Measurements from ENCODE around the gene PRAMEF1.
"Not testable (repeated sequence)": the region's sequence is repeated elsewhere in the genome, so short reads cannot be mapped to it uniquely, and the experiment has no call there.

PRAMEF1 gene

DNA sequence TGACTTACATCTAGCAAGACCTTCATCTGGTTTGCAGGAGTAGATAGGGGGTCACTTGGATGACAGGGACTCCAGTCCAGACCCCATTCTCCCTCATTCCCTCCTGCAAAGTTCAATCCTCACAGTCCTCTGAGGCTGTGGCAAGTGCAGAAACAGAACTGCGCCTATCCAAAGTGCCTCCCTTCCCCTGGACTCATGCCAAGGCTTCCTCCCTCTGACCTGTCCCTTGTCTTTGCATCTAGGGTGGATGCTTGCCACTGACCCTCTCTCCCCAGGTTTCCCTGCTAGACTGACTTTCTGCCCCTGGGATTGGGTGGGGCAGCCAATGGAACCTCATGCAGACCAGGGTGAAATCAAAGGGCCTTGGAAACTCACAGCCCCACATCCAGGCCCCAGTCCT, 18.7 kb downstream of the PRAMEF1 start:
- Histone ChIP-seq H3K36me3 (ENCODE audit: control insufficient read depth, insufficient read depth, low read length) (no peaks in the 10 kb centered on the region), H3K4me1 (ENCODE audit: control insufficient read depth, insufficient read depth, low read length) (no peaks in the 10 kb centered on the region), H3K9me3 (ENCODE audit: control insufficient read depth, low read length) (peaks cover 2% of the 10 kb centered on the region), H3K4me3 (ENCODE audit: insufficient read depth, low read depth, low read length) (no peak overlapping the region), H3K27ac (ENCODE audit: insufficient read depth, low read depth, low read length, poor library complexity, severe bottlenecking) (no peak overlapping the region), H3K27me3 (ENCODE audit: control insufficient read depth, insufficient read depth, low read length, poor library complexity, severe bottlenecking) (no peaks in the 10 kb centered on the region)
- 70 to 75% methylated on average over 1 of the region's 1 CpG for WGBS, 2 experiments

DNA sequence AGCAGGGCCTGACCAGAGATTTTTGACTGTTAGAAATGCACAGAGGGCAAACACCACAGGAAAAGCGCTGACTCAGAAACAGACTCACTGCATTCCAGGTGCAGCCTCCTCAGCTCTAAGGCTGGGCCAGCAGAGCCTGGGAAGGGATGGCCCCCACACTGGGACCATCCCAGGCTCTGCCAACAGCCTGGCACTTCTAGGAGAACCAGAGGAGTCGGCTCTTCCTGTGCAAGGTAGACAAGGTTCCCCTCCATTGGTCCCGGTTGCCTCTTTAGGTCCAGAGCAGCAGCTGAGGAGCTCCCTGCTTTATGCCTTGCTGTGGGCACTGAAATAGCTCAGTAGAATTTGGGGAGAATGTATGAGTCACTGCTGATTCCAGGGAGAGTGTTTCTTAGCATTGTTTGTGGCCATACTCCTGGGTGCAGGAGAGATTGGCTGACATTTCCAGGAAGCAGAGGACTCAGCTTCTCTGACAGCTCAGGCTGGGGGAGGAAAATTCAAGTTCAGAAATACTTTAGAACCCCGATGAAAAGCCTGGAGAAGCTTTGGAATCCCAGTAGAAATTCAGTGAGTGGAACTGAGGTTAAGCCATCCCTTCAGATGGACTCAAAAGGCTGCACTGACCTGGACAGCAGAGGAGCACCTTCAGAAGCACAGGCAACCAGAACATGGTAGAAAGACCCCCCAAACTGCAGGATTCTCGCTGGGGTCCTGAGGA, 19.7 kb downstream of the PRAMEF1 start:
- H3K27me3 ChIP-seq (ENCODE audit: control insufficient read depth, insufficient read depth, low read length, poor library complexity, severe bottlenecking), result no peaks in the 10 kb centered on the region
- peaks cover 2% of the 10 kb centered on the region for H3K9me3 ChIP-seq (ENCODE audit: control insufficient read depth, low read length)
- H3K4me3 ChIP-seq (ENCODE audit: insufficient read depth, low read depth, low read length), result no peak overlapping the region
- no peaks in the 10 kb centered on the region for H3K4me1 ChIP-seq (ENCODE audit: control insufficient read depth, insufficient read depth, low read length)
- H3K36me3 ChIP-seq (ENCODE audit: control insufficient read depth, insufficient read depth, low read length), result no peaks in the 10 kb centered on the region
- 58 to 59% methylated on average over 5 of the region's 5 CpGs for WGBS, 2 experiments
- no peak overlapping the region for H3K27ac ChIP-seq (ENCODE audit: insufficient read depth, low read depth, low read length, poor library complexity, severe bottlenecking)

DNA sequence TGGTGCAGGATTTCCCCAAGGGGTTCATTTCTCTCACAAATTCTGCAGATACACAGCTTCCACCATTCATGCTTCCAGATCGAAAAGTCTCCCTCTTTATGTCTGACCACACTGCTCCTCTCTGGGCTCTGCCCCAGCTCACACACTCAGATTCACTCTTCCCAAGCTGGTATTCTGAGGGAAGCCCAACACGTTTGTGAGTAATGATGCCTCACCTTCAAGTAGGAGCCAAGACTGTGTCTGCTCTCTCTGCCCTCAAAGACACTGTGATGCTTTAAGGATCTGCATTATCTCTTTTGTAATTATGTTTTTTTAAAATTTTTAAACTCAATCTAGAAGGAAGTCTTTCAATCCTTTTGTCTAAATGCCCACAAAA, 20.2 kb downstream of the PRAMEF1 start:
- H3K4me3 ChIP-seq (ENCODE audit: insufficient read depth, low read depth, low read length), result no peak overlapping the region
- no peaks in the 10 kb centered on the region for H3K36me3 ChIP-seq (ENCODE audit: control insufficient read depth, insufficient read depth, low read length)
- peaks cover 2% of the 10 kb centered on the region for H3K9me3 ChIP-seq (ENCODE audit: control insufficient read depth, low read length)
- no peak overlapping the region for H3K27ac ChIP-seq (ENCODE audit: insufficient read depth, low read depth, low read length, poor library complexity, severe bottlenecking)
- H3K27me3 ChIP-seq (ENCODE audit: control insufficient read depth, insufficient read depth, low read length, poor library complexity, severe bottlenecking), result no peaks in the 10 kb centered on the region
- no peaks in the 10 kb centered on the region for H3K4me1 ChIP-seq (ENCODE audit: control insufficient read depth, insufficient read depth, low read length)
- WGBS, 2 experiments, result 45 to 54% methylated on average over 2 of the region's 2 CpGs

DNA sequence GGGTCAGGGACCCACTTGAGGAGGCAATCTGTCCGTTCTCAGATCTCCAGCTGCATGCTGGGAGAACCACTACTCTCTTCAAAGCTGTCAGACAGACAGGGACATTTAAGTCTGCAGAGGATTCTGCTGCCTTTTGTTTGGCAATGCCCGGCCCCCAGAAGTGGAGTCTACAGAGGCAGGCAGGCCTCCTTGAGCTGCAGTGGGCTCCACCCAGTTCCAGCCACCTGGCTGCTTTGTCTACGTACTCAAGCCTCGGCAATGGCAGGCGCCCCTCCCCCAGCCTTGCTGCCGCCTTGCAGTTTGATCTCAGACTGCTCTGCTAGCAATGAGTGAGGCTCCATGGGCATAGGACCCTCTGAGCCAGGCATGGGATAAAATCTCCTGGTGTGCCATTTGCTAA, 27.9 kb downstream of the PRAMEF1 start:
- H3K27me3 ChIP-seq (ENCODE audit: control insufficient read depth, insufficient read depth, low read length, poor library complexity, severe bottlenecking), result not testable (repeated sequence)

DNA sequence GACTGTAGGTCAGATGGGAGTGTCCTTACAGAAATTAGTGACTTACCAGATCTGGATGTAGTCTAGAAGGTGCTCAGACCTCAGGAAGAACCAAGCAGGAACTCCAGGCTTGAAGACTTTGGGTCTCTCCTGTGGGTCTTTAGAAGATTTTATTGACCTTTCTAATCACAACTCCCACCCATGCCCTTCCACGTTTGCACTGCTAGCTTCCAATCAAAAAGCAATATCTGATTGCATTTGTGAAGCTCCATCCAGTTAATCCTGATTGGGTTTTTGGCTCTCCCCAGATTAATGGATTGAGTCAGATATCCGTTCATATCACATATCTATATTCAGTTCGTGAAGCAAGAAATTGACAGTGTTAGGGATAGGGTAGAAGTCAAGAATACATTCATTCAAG, 40.1 kb downstream of the PRAMEF1 start, which contains the start of gene PRAMEF11:
PRAMEF11 (minus strand) TSS at position 101 of the 400 bp plus-strand sequence. CDS start 2,621 bp downstream, outside the sequence.
- not testable (repeated sequence) for H3K36me3 ChIP-seq (ENCODE audit: control insufficient read depth, insufficient read depth, low read length); H3K9me3 ChIP-seq (ENCODE audit: control insufficient read depth, low read length); H3K4me1 ChIP-seq (ENCODE audit: control insufficient read depth, insufficient read depth, low read length); H3K27ac ChIP-seq (ENCODE audit: insufficient read depth, low read depth, low read length, poor library complexity, severe bottlenecking); H3K27me3 ChIP-seq (ENCODE audit: control insufficient read depth, insufficient read depth, low read length, poor library complexity, severe bottlenecking); H3K4me3 ChIP-seq (ENCODE audit: insufficient read depth, low read depth, low read length)
- 17 to 37% methylated on average over 2 of the region's 3 CpGs for WGBS, 2 experiments

More for the DNA sequence above, 27.9 kb downstream of the PRAMEF1 start:
- WGBS, 2 experiments, result 66 to 73% methylated on average over 6 of the region's 6 CpGs
- H3K4me1 ChIP-seq (ENCODE audit: control insufficient read depth, insufficient read depth, low read length); H3K36me3 ChIP-seq (ENCODE audit: control insufficient read depth, insufficient read depth, low read length); H3K27ac ChIP-seq (ENCODE audit: insufficient read depth, low read depth, low read length, poor library complexity, severe bottlenecking); H3K4me3 ChIP-seq (ENCODE audit: insufficient read depth, low read depth, low read length); H3K9me3 ChIP-seq (ENCODE audit: control insufficient read depth, low read length): not testable (repeated sequence)

DNA sequence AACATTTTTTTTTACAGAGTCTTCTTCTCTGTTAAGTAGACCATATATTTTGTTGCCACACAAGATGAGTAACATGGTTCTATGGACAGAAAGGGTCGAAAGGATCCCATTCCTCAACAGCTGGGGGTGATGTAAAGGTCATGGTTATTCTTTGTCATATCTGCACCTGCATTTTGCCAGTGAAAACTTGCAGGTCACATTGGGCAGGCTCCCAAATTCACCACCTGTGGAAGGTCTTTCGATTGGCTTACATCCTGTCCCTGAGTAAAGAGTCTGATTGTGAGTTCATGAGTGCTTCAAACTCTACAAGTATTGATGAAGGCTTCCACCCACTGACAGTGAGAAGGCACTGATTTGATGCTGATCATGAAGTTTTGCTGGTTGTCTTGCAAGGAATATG, 42.1 kb downstream of the PRAMEF1 start:
- H3K4me3 ChIP-seq (ENCODE audit: insufficient read depth, low read depth, low read length), result not testable (repeated sequence)
- 46 to 49% methylated on average over 2 of the region's 2 CpGs for WGBS, 2 experiments

More for the DNA sequence above, 42.1 kb downstream of the PRAMEF1 start:
- not testable (repeated sequence) for H3K36me3 ChIP-seq (ENCODE audit: control insufficient read depth, insufficient read depth, low read length); H3K27me3 ChIP-seq (ENCODE audit: control insufficient read depth, insufficient read depth, low read length, poor library complexity, severe bottlenecking); H3K4me1 ChIP-seq (ENCODE audit: control insufficient read depth, insufficient read depth, low read length); H3K9me3 ChIP-seq (ENCODE audit: control insufficient read depth, low read length); H3K27ac ChIP-seq (ENCODE audit: insufficient read depth, low read depth, low read length, poor library complexity, severe bottlenecking)
